Measurements from ENCODE around the gene ATXN1. TPM values are rescaled to one million over a fixed set of nuclear protein-coding genes. Genes with fewer than 3 reads are reported as not detected.

ATXN1 gene
- total RNA-seq, 1 donor from 2014 or later: 107 TPM

DNA sequence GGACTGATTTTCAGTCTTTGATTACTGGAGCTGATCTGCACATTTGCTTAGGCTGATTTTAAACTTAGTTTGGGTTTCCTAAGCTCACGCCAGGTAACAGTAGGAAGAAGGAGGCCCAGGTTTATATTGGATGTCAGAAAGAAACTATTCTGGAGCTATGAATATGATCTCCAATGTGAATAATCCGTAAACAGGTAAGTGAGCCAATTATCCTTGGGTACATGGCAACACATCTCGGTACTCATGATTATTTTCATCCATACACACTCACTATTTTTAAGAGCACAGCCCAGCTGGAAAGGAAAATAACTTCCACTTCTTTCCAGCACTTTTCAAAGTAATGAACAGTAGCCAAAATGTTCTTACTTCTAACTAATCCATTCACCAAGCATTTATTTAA is 7.0 kb downstream of the ATXN1 start:
- no peaks in the 10 kb centered on the region for H3K9me3 Mint-ChIP-seq

DNA sequence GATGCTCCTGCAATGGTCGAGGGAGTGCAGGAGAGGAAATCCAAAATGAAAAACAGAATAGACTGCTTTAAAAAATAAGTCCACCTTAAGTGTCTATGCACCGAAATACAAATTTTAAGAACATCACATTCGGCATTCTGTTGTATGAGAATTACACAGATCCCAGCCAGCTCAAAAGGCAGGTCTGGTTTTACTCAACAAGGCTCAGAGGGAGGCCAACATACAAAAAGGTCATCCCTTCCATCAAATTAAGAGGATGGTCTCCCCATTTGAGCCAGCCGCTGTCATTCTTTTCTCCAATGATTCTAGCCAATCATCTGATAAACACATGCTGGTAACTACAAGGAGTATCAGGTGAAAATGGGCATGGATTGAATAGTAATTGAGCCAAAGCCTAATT is 7.9 kb downstream of the ATXN1 start:
- Mint-ChIP-seq H3K27me3 (ENCODE audit: insufficient read depth) (no peaks in the 10 kb centered on the region), H3K27ac (no peak overlapping the region), H3K9me3 (no peaks in the 10 kb centered on the region), H3K4me1 (ENCODE audit: low read depth) (peaks cover 94% of the 10 kb centered on the region), H3K36me3 (ENCODE audit: low read depth) (peaks cover 76% of the 10 kb centered on the region), H3K4me3 (no peak overlapping the region)
- no peak for DNase-seq (ENCODE audit: low spot score)
- intact Hi-C loops (cut with micrococcal nuclease): no loop called here

More for the DNA sequence above, 7.0 kb downstream of the ATXN1 start:
- Mint-ChIP-seq H3K27me3 (ENCODE audit: insufficient read depth) (no peaks in the 10 kb centered on the region), H3K4me3 (no peak overlapping the region), H3K36me3 (ENCODE audit: low read depth) (peaks cover 76% of the 10 kb centered on the region), H3K4me1 (ENCODE audit: low read depth) (peaks cover 94% of the 10 kb centered on the region), H3K27ac (no peak overlapping the region)
- intact Hi-C loops (cut with micrococcal nuclease): no loop called here
- no peak for DNase-seq (ENCODE audit: low spot score)

DNA sequence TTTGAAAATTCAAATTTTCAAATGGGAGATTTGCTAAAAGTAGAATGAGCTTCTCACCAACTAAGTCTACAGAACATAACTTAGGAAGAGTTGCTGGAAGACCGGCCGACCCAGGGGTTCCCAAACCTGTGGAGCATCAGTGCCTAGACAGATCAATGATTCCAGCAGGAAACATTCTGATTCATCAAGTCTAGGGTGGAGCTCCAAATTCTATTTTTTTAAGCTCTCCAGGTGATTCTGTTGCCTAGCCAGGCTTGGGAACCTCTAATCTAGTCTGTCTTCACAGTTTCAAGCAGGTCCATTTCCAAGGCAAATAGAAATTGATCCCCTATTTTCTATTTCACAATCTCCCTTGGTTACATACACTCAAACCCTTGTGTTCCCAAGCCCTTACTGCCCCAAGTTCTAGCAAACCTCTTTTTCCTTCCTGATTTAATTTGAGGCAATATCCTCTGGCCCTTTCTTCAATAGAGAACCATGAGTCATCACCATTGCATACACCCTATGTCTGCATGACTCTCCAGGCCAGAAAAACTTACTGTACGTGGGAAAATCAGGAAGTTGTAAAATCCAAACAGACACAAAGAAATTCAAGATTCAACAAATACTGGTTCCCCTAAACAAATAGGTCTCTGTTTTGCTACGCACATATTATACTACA is 8.9 kb downstream of the ATXN1 start:
- Mint-ChIP-seq H3K9me3 (no peaks in the 10 kb centered on the region), H3K36me3 (ENCODE audit: low read depth) (peaks cover 74% of the 10 kb centered on the region)

DNA sequence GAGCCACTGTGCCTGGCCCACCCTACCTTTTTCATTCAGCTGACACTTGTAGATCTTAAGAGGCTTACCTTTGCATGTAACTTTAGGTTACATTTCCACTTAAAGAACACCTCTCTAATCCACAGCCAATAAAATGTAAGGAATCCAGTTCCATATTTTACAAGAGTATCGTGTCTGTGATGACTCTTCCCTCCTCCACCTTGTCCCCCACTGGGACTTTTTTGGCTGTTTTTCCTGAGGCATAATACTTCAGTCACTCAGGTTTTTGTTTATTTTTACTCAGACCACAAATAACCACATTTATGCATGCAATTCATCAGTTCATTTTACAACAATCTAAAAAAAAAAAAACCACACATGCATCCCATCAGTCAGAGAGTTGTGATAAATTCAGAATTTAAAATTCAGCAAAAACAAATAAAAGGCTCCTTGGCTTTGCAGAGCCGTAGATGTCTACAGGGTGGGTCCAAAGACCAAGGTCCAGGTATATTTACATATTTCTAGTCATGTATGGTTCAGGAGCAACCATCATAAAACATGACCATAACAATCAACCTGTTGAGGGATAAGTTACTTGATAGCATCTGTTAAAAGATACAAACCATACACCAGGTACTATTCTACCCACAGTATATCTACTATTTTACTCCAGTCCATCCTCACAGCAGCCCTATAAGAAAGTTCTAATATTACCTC is 9.9 kb downstream of the ATXN1 start:
- Mint-ChIP-seq H3K36me3 (ENCODE audit: low read depth) (peaks cover 68% of the 10 kb centered on the region), H3K27ac (no peak overlapping the region), H3K9me3 (no peaks in the 10 kb centered on the region), H3K4me3 (no peak overlapping the region), H3K4me1 (ENCODE audit: low read depth) (peaks cover 87% of the 10 kb centered on the region), H3K27me3 (ENCODE audit: insufficient read depth) (no peaks in the 10 kb centered on the region)
- no peak for DNase-seq (ENCODE audit: low spot score)
- intact Hi-C loops (cut with micrococcal nuclease): no loop called here

More for the DNA sequence above, 8.9 kb downstream of the ATXN1 start:
- Mint-ChIP-seq H3K4me1 (ENCODE audit: low read depth) (peaks cover 94% of the 10 kb centered on the region), H3K27me3 (ENCODE audit: insufficient read depth) (no peaks in the 10 kb centered on the region), H3K4me3 (no peak overlapping the region), H3K27ac (peak overlapping the region; percentile 78)
- intact Hi-C loops (cut with micrococcal nuclease): no loop called here
- DNase-seq (ENCODE audit: low spot score): no peak

DNA sequence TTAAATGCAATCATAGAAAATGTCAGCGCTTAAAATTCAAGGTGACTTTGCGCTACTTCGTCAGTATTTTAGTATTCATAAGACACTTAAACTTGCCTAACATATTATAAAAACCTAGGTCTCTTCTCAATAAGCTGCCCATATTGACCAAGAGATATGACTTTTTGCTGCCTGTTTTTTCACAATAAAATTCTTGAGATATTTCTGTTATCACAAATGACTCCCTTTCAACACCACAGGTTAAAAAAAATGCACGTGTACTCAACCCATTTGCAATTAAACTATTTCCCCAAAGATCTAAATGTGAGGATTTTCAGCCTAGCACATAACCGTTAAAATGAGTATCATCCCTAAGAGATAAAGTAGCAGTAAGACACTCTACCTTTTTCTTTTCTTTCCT is 10.7 kb downstream of the ATXN1 start:
- H3K9me3 Mint-ChIP-seq: no peaks in the 10 kb centered on the region
- H3K36me3 Mint-ChIP-seq (ENCODE audit: low read depth): peaks cover 71% of the 10 kb centered on the region
- intact Hi-C loops (cut with micrococcal nuclease): no loop called here
- H3K4me3 Mint-ChIP-seq: no peak overlapping the region
- DNase-seq (ENCODE audit: low spot score): no peak
- no peak overlapping the region for H3K27ac Mint-ChIP-seq
- H3K4me1 Mint-ChIP-seq (ENCODE audit: low read depth): peaks cover 82% of the 10 kb centered on the region
- no peaks in the 10 kb centered on the region for H3K27me3 Mint-ChIP-seq (ENCODE audit: insufficient read depth)

DNA sequence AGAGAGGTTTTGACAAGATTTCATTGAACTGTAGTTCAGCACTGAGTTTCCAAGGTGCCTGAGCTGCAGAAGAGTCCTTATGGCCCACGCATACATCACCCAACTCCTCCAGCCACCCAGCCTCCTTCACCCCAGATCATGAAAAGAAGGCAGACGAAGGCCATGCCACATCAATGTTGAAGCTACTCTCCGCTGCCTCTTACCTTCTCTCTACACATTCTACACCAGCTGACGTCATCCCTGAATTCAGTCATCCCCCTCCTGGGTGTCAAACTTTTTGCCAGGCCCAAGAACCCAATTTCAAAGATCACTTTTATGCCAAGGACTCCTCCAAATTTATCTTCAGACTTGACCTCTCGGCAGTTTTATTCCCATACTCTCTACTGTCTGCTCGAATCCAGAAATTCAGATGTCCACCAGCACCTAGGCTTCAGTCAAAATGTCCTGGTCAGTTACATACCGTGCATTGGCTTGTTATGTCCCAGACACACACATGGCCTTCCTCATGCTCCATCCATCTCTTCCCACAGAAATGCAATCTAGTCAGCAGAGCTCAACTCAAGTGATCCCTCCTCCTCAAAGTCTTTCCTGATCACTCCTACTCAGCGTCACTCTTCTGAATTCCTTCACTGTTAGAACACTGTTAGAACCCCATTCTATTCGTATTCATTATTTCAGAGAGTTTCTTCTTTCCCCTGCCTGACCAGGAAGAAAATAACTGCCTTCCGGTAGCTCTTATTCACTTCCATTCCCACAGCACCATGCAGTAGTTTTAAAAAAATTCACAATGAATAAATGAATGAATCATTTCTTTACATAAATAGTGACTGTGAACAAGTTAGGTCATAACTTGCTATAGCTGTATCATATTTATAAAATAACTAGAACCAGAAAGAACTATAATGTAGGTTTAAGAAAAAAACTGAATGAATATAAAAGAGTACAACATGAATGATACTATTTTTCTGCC is 11.5 kb downstream of the ATXN1 start:
- DNase-seq (ENCODE audit: low spot score): no peak
- Mint-ChIP-seq H3K27me3 (ENCODE audit: insufficient read depth) (no peaks in the 10 kb centered on the region), H3K27ac (peak overlapping the region; percentile 16), H3K36me3 (ENCODE audit: low read depth) (peaks cover 72% of the 10 kb centered on the region), H3K4me1 (ENCODE audit: low read depth) (peaks cover 75% of the 10 kb centered on the region), H3K4me3 (no peak overlapping the region), H3K9me3 (no peaks in the 10 kb centered on the region)
- intact Hi-C loops (cut with micrococcal nuclease): no loop called here

DNA sequence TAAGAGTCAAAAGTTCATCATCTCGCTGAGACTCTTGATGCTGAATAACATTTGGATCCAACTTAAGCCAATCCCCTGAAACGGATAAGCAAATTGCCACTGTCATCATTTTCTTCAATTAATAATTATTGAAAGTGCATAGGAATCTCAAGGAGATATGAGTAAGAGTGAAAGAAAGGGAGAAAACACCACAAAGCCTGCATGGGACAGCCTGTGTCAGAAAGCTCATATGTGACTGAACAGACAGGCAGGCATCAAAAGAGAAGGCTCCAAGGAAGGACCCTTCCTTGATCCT is 13.3 kb downstream of the ATXN1 start:
- Mint-ChIP-seq H3K36me3 (ENCODE audit: low read depth) (peaks cover 73% of the 10 kb centered on the region), H3K4me1 (ENCODE audit: low read depth) (peaks cover 77% of the 10 kb centered on the region), H3K9me3 (no peaks in the 10 kb centered on the region), H3K27me3 (ENCODE audit: insufficient read depth) (no peaks in the 10 kb centered on the region), H3K4me3 (no peak overlapping the region), H3K27ac (no peak overlapping the region)
- DNase-seq (ENCODE audit: low spot score): no peak
- intact Hi-C loops (cut with micrococcal nuclease): no loop called here

DNA sequence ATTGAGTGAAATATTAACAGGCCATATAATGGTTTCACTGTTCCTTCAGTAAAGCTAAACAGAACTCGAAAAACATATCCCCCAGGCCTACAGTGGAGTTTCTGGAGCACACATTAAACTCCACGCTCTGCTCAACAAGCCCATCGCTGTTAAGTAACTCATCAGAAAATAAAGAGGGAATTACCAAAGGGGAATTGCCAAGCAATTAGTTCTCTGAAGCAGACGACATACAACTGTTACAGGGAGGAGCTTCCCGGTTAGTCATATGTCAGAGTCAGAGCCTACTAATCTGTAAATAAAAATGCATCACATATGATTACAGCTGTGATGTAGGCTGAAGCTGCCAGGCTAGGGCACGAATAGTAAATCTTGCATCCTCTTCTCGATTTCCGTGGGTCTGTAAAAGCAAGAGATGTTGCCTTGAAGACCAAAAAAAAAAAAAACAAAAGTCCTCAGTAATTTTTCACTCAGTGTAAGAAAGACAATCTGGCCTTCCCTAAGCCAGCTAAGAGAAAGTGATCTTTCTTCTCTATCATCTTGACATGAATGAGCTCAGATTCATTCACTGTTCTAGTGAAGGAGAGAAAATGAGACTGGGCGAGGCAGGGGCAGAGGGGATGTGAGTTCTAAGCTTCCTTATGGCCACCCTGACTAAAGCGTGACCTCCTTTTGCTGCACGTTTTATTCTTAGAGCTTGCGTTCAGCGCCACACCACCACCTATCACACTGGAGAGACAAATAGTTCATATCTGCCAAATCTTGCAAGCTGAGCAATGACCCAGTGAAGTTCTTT is 13.8 kb downstream of the ATXN1 start:
- Mint-ChIP-seq H3K27ac (no peak overlapping the region), H3K4me3 (no peak overlapping the region), H3K9me3 (no peaks in the 10 kb centered on the region), H3K27me3 (ENCODE audit: insufficient read depth) (no peaks in the 10 kb centered on the region), H3K4me1 (ENCODE audit: low read depth) (peaks cover 77% of the 10 kb centered on the region), H3K36me3 (ENCODE audit: low read depth) (peaks cover 73% of the 10 kb centered on the region)
- no peak for DNase-seq (ENCODE audit: low spot score)
- intact Hi-C loops (cut with micrococcal nuclease): no loop called here

DNA sequence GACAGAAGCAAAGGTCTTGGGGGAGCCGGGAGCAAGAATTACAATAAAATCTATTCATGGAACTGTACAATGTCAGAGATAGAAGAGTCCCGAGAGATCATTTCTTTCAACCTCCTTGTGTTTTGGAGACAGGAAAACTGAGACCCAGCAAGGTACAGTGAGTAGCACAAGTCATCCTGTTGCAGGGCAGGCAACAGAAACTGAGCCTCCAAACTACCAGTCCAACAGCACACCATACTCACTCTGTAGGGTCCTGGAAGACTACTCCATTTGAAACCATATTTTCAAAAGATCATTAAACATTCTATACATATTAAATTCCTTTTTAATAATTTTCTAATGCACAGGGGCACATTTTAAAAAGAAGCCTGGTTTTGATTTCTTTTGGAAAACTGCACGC is 14.4 kb downstream of the ATXN1 start:
- Mint-ChIP-seq H3K27ac (no peak overlapping the region), H3K4me3 (no peak overlapping the region), H3K4me1 (ENCODE audit: low read depth) (peaks cover 77% of the 10 kb centered on the region), H3K36me3 (ENCODE audit: low read depth) (peaks cover 72% of the 10 kb centered on the region), H3K9me3 (no peaks in the 10 kb centered on the region), H3K27me3 (ENCODE audit: insufficient read depth) (no peaks in the 10 kb centered on the region)
- intact Hi-C loops (cut with micrococcal nuclease): no loop called here
- no peak for DNase-seq (ENCODE audit: low spot score)

DNA sequence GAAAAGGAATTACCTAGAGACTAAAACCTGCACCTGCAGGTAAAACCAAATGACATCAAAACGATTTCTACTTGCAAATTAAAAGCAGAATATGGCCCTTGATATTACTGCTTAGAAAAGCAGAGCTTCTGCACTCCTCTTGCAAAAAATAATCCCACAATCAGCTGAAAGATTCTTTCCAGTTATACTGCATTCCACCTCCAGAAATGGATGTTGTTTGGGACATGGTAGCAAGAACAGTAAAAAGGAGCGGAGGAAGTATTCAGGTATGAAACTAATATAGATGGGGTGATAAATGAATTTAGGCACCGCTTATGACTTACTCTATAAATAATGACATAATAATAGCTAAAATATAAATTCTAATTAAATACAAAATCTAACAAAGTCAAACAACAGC is 14.9 kb downstream of the ATXN1 start:
- H3K36me3 Mint-ChIP-seq (ENCODE audit: low read depth): peaks cover 71% of the 10 kb centered on the region
- H3K27ac Mint-ChIP-seq: no peak overlapping the region

DNA sequence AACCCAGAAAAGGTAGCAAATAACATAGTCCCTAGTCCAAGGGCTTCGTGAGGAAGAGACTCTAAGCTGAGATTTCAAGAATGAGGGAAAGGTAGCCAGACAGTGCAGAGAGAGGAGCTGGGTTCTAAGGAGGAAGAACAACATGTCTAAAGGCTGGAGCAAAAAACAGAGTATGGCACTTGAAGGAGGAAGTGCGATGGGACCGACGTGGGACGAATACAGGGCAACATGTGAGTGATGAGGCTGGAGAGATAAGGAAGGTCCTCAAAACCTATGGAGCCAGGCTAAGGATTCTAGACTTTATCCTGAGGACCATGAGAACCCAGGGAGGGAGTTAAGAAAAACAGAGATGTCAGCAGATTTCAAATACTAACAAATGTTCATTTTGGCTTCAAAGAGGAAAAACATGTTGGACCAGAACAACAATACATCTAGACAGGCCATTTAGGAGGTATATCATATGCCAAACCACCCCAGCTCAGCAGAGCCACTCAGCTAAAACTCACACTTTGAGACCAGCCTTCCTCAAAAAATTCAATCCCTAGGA is 17.5 kb downstream of the ATXN1 start:
- H3K36me3 Mint-ChIP-seq (ENCODE audit: low read depth): peaks cover 69% of the 10 kb centered on the region
- intact Hi-C loops (cut with micrococcal nuclease): no loop called here
- DNase-seq (ENCODE audit: low spot score): no peak

More for the DNA sequence above, 14.9 kb downstream of the ATXN1 start:
- DNase-seq (ENCODE audit: low spot score): no peak
- H3K27me3 Mint-ChIP-seq (ENCODE audit: insufficient read depth): no peaks in the 10 kb centered on the region
- no peak overlapping the region for H3K4me3 Mint-ChIP-seq
- H3K9me3 Mint-ChIP-seq: no peaks in the 10 kb centered on the region
- peaks cover 77% of the 10 kb centered on the region for H3K4me1 Mint-ChIP-seq (ENCODE audit: low read depth)
- intact Hi-C loops (cut with micrococcal nuclease): no loop called here

DNA sequence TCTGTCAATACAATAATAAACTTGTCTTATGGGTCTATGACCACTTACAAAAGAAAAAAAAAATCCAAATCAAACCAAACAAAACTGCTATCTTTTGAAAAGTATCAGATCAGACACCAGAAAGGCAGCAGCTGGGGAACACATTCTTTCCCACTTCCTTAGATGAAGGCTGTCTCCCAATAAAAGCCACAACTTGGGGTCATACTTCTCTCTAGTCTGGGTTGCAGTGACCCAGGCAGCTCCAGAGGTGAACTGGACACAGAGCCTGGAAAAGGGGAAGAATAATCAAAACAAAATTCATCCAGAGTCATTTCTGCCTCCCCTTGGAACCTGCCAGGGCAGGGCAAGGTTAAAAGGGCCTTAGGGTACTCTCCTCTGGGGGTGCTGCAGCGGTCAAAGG is 19.1 kb downstream of the ATXN1 start:
- intact Hi-C loops (cut with micrococcal nuclease): no loop called here
- Mint-ChIP-seq H3K4me1 (ENCODE audit: low read depth) (peaks cover 66% of the 10 kb centered on the region), H3K9me3 (no peaks in the 10 kb centered on the region), H3K36me3 (ENCODE audit: low read depth) (peaks cover 71% of the 10 kb centered on the region), H3K27ac (no peak overlapping the region), H3K27me3 (ENCODE audit: insufficient read depth) (no peaks in the 10 kb centered on the region), H3K4me3 (no peak overlapping the region)
- DNase-seq (ENCODE audit: low spot score): no peak

More for the DNA sequence above, 17.5 kb downstream of the ATXN1 start:
- H3K27ac Mint-ChIP-seq: peak overlapping the region; percentile 26
- H3K4me3 Mint-ChIP-seq: no peak overlapping the region
- H3K9me3 Mint-ChIP-seq: no peaks in the 10 kb centered on the region
- peaks cover 72% of the 10 kb centered on the region for H3K4me1 Mint-ChIP-seq (ENCODE audit: low read depth)
- H3K27me3 Mint-ChIP-seq (ENCODE audit: insufficient read depth): no peaks in the 10 kb centered on the region

Measured in activated T-helper 1 cell treated with anti-CD3 and anti-CD28 coated beads, Interleukin-12 subunit alpha, Interleukin-12 subunit beta, Interleukin-2, Interleukin-4 antibody, amounts not matched to agents 30 ng/mL and 10 ng/mL and 1 ng/mL, durations not matched to agents 14 hours and 24 hours and 36 hours (primary cell).